Spleen (tissue), 11 donors: ENCODE measurements around the gene ZNF729. TPM values are rescaled to one million over a fixed set of nuclear protein-coding genes. Genes with fewer than 3 reads are reported as not detected.

Experiments used
- DNase-seq: peaks from one replicate; pipeline ENCODE4 v3.0.0-alpha.2; 2020
- H3K27ac ChIP-seq, 8 donors: fragments of 200-600 bp; sonication (generic) in 7 of 8; 1 replicate in 4 of 8; 2 replicates in 4 of 8; pipeline versions ENCODE4 v1.5.0 to v1.8.0; 2016 to 2021; ENCODE audit warnings: inconsistent platforms in 4 of 8, mild to moderate bottlenecking in 4 of 8, moderate library complexity in 1 of 8
- H3K27me3 ChIP-seq, 7 donors: fragments of 200-600 bp; sonication (generic) in 6 of 7; replicated peaks in 1 of 7; 1 replicate in 4 of 7; 2 replicates in 3 of 7; pipeline versions ENCODE4 v1.5.0 to v1.8.0; 2016 to 2021; ENCODE audit warnings: inconsistent platforms in 3 of 7, mild to moderate bottlenecking in 1 of 7
- H3K36me3 ChIP-seq, 6 donors: fragments of 200-600 bp; sonication (generic) in 5 of 6; 1 replicate in 4 of 6; 2 replicates in 2 of 6; pipeline versions ENCODE4 v1.5.0 to v1.8.0; 2016 to 2021; ENCODE audit warnings: inconsistent platforms in 2 of 6
- H3K4me1 ChIP-seq, 6 donors: fragments of 200-600 bp; sonication (generic) in 5 of 6; 1 replicate in 3 of 6; 2 replicates in 3 of 6; pipeline versions ENCODE4 v1.5.0 to v1.8.0; 2016 to 2021; ENCODE audit warnings: inconsistent platforms in 3 of 6
- H3K4me3 ChIP-seq, 8 donors: fragments of 200-600 bp; sonication (generic) in 7 of 8; 1 replicate in 4 of 8; 2 replicates in 4 of 8; pipeline versions ENCODE4 v1.5.0 to v1.8.0; 2016 to 2021; ENCODE audit warnings: inconsistent platforms in 4 of 8, mild to moderate bottlenecking in 4 of 8, moderate library complexity in 2 of 8
- H3K9me3 ChIP-seq, 8 donors: fragments of 200-600 bp; sonication (generic) in 7 of 8; 1 replicate in 4 of 8; 2 replicates in 4 of 8; pipeline versions ENCODE4 v1.5.0 to v1.8.0; 2016 to 2021; ENCODE audit warnings: inconsistent platforms in 4 of 8
- POLR2A ChIP-seq, 3 donors: fragments of 450-650 bp; IDR thresholded peaks; one replicate each; pipeline ENCODE4 v1.5.1; 2017; ENCODE audit warnings: antibody characterized with exemption in 3 of 3, mild to moderate bottlenecking in 1 of 3
- POLR2AphosphoS5 ChIP-seq, 3 donors: sonication (generic); formaldehyde crosslinking; IDR thresholded peaks; one replicate each; pipeline ENCODE4 v1.5.1; 2017; ENCODE audit warnings: antibody characterized with exemption in 3 of 3
- WGBS, 5 donors: extraction: QIAGEN DNeasy Blood & Tissue Kit in 3 of 5; methylation state at CpG; one replicate each; pipeline versions ENCODE4 v1.1.5 to v1.1.7; 2013 to 2018; 5-methylcytosine and 5-hydroxymethylcytosine counted together
- intact Hi-C: fragments of 100-400 bp; cut with DNase I; formaldehyde crosslinking; loops from one replicate; pipeline ENCODE4 v1.15.0; 2023; ENCODE audit warnings: low total_unique reads
- polyA plus RNA-seq, 3 donors: library from polyadenylated mRNA; stranded (reverse); fragments of 200-250 nt; gene quantifications; one replicate each; pipeline ENCODE4 v1.2.1, GENCODE V29; 2013
- small RNA-seq, 4 donors: library from RNA; depleted of rRNA; stranded (forward); fragments of <200 nt; gene quantifications; one replicate each; pipeline ENCODE3, GENCODE V24; 2016
- total RNA-seq, 7 donors: library from RNA; depleted of rRNA in 3 of 7; stranded (reverse); fragments of >200 nt in 3 of 7; fragmentation: NEBNext Ultra II Directional in 4 of 7; extraction: Animal tissue kit (Norgen Biotek cat#: 25700) in 4 of 7; gene quantifications; one replicate each; pipeline versions ENCODE4 v1.1.0 to v1.2.1, GENCODE V29; 2016 to 2021
- TF ChIP-seq, protein P1 (sequence below), 11 experiments: fragments of 200-600 bp in 7 of 11; fragments of 450-650 bp in 4 of 11; sonication (generic) in 4 of 11; IDR thresholded peaks in 8 of 11; conservative IDR thresholded peaks in 3 of 11; 1 replicate in 7 of 11; 2 replicates in 4 of 11; pipeline versions ENCODE4 v1.4.0 to v1.8.0; 2016 to 2021; ENCODE audit warnings: antibody characterized with exemption in 11 of 11, inconsistent platforms in 4 of 11, mild to moderate bottlenecking in 1 of 11
- donor health status: healthy with polysubstance abuse.
- donor health status: DM: no; HTN: no; CAD: no; lungs with moderate emphysema.
- donor health status: DM: no; HTN: no; CAD: no.
- donor health status: Bipolar disorder and iron deficiency.
- donor health status: healthy.
- donor health status: DM: no; HTN: no; CAD: no.
- donor health status: DM: yes; HTN: yes; CAD: no.

Gene ZNF729
- total and polyA plus RNA-seq, 10 donors = not detected

DNA sequence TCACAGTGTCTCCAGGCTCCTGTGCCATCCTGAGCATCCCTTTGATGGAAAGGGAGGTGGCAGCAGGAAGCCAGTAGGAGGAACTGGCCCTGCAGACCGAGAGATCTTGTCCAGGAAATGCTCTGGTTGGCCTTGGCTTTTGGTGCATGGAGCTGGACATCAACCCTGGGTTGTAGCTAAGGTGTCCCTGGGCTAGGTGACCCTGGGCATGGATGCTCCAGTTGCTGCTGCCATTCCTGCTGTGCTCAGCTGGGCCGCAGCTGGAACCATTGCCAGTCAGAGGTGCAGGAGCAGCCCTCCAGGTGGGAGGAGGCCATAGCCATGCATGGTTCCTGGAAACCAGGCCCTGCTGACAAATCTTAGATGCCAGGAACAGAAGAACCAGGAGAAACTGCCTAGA is 68.4 kb downstream of the ZNF729 start:
- 50 to 71% (median 65%) methylated on average over 1 to 2 of the region's 2 CpGs for WGBS, 5 donors
- no peak for DNase-seq
- H3K9me3 ChIP-seq = peaks cover 0 to 87% (median 54%) of the 10 kb centered on the region in 8 donors
- H3K4me1 ChIP-seq = no peaks in the 10 kb centered on the region
- no peak overlapping the region for H3K27ac ChIP-seq
- H3K36me3 ChIP-seq = no peaks in the 10 kb centered on the region
- no peaks in the 10 kb centered on the region for H3K27me3 ChIP-seq
- TF ChIP-seq POLR2AphosphoS5 (IDR thresholded peaks at IDR 0.05) = no peak
- no peak for TF ChIP-seq POLR2A (IDR thresholded peaks at IDR 0.05)
- TF ChIP-seq, protein P1, sequence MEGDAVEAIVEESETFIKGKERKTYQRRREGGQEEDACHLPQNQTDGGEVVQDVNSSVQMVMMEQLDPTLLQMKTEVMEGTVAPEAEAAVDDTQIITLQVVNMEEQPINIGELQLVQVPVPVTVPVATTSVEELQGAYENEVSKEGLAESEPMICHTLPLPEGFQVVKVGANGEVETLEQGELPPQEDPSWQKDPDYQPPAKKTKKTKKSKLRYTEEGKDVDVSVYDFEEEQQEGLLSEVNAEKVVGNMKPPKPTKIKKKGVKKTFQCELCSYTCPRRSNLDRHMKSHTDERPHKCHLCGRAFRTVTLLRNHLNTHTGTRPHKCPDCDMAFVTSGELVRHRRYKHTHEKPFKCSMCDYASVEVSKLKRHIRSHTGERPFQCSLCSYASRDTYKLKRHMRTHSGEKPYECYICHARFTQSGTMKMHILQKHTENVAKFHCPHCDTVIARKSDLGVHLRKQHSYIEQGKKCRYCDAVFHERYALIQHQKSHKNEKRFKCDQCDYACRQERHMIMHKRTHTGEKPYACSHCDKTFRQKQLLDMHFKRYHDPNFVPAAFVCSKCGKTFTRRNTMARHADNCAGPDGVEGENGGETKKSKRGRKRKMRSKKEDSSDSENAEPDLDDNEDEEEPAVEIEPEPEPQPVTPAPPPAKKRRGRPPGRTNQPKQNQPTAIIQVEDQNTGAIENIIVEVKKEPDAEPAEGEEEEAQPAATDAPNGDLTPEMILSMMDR (IDR thresholded peaks at IDR 0.05 in 8 of 11, conservative IDR thresholded peaks at IDR 0.05 in 3 of 11) = no peak
- no peak overlapping the region for H3K4me3 ChIP-seq
- intact Hi-C loops = no loop called here

Small RNA genes within 50 kb of the gene (small RNA-seq; reads per million reads assigned to genes)
- 0 reads per million in 4 donors for gene AC011494.1

Other genes with a start within 250 kb of the ZNF729 start
- 10 to 100 TPM in 1 of 7 donors, 1 to 10 TPM in 6; 2.8 to 10.0 (median 5.5) TPM for gene ZNF257, start 234.0 kb upstream of the ZNF729 start, total RNA-seq
- 1 to 10 TPM in 2 of 3 donors, under 1 TPM in 1; 0.78 to 3.1 (median 3.1) TPM for gene ZNF257, start 234.0 kb upstream of the ZNF729 start, polyA plus RNA-seq
- gene ZNF676, start 89.5 kb upstream of the ZNF729 start, total RNA-seq = 1 to 10 TPM; 1.3 to 6.6 (median 3.4) TPM
- gene ZNF676, start 89.5 kb upstream of the ZNF729 start, polyA plus RNA-seq = under 1 TPM; 0.17 to 0.70 (median 0.30) TPM
- 1 to 10 TPM in 2 of 7 donors, under 1 TPM in 3, not detected in 2; 0.33 to 1.4 (median 0.51) TPM for gene ZNF98, start 135.9 kb downstream of the ZNF729 start, total RNA-seq
- gene ZNF98, start 135.9 kb downstream of the ZNF729 start, polyA plus RNA-seq = under 1 TPM in 1 of 3 donors, not detected in 2; 0.06 TPM